IMR-90 (cell line): Measurements from ENCODE around the gene FBXL7. TPM values are rescaled to one million over a fixed set of nuclear protein-coding genes. Genes with fewer than 3 reads are reported as not detected.

Experiments used
- ATAC-seq: fragments of 200-7000 bp; cut with Tn5 transposase; 2 replicates; pipeline ENCODE4 v1.9.1; 2020; ENCODE audit warnings: low read depth, mild to moderate bottlenecking, moderate library complexity
- BruUV-seq: library from RNA; stranded (reverse); fragments of 400-500 nt; replicated peaks from 2 replicates; lab custom pipeline; 2021; lab: Mats Ljungman, UMichigan
- CTCF ChIA-PET: fragments of 300-600 bp; formaldehyde crosslinking; extraction: SDS; loops from one replicate; lab custom pipeline; 2021; ENCODE audit warnings: antibody characterized with exemption; lab: Yijun Ruan, JAX
- POLR2A ChIA-PET: fragments of 300-600 bp; sonication (Branson Sonifier 250); formaldehyde crosslinking; loops from one replicate; lab custom pipeline; 2022; ENCODE audit warnings: antibody characterized with exemption; ENCODE audit not compliant: unreplicated experiment; lab: Charles Lee
- DNase-seq: peaks from one replicate; pipeline ENCODE4 v3.0.0; 2013
- H2AFZ ChIP-seq: replicated peaks from 2 replicates; pipeline ENCODE3; 2013; ENCODE audit warnings: low read length, mild to moderate bottlenecking; ENCODE audit not compliant: poor library complexity
- H2AK5ac ChIP-seq: 2 replicates; pipeline ENCODE4 v1.6.1; 2013; ENCODE audit warnings: low read depth, low read length, inconsistent platforms
- H2AK9ac ChIP-seq: replicated peaks from 2 replicates; pipeline ENCODE3; 2013; ENCODE audit warnings: mild to moderate bottlenecking, low read depth, low read length, moderate library complexity; ENCODE audit not compliant: poor library complexity
- H2BK120ac ChIP-seq: 2 replicates; pipeline ENCODE4 v1.6.1; 2013; ENCODE audit warnings: low read depth, low read length, inconsistent platforms
- H2BK15ac ChIP-seq: 3 replicates; pipeline ENCODE4 v1.6.1; 2013; ENCODE audit warnings: low read depth, low read length, inconsistent platforms
- H2BK20ac ChIP-seq: 2 replicates; pipeline ENCODE4 v1.6.1; 2013; ENCODE audit warnings: low read depth, mild to moderate bottlenecking, inconsistent platforms, low read length, moderate library complexity
- H2BK5ac ChIP-seq: 2 replicates; pipeline ENCODE4 v1.6.1; 2013; ENCODE audit warnings: mild to moderate bottlenecking, low read depth, low read length, inconsistent platforms; ENCODE audit not compliant: poor library complexity, severe bottlenecking
- H3K14ac ChIP-seq: replicated peaks from 2 replicates; pipeline ENCODE4 v1.6.1; 2013; ENCODE audit warnings: low read depth, low read length, inconsistent platforms
- H3K18ac ChIP-seq: 2 replicates; pipeline ENCODE4 v1.6.1; 2013; ENCODE audit warnings: low read depth, low read length, control low read depth
- H3K23ac ChIP-seq: 2 replicates; pipeline ENCODE4 v1.6.1; 2013; ENCODE audit warnings: low read depth, low read length, inconsistent platforms
- H3K27ac ChIP-seq: 2 replicates; pipeline ENCODE4 v1.5.1; 2013; ENCODE audit warnings: mild to moderate bottlenecking, control low read depth, low read length; ENCODE audit not compliant: insufficient read depth
- H3K27me3 ChIP-seq: 2 replicates; pipeline ENCODE4 v1.6.1; 2013; ENCODE audit warnings: low read length; ENCODE audit not compliant: control insufficient read depth, insufficient read depth
- H3K36me3 ChIP-seq: 2 replicates; pipeline ENCODE4 v1.6.1; 2013; ENCODE audit warnings: low read length, mixed read lengths; ENCODE audit not compliant: control insufficient read depth, insufficient read depth
- H3K4ac ChIP-seq: 2 replicates; pipeline ENCODE4 v1.6.1; 2013; ENCODE audit warnings: low read depth, low read length, inconsistent platforms
- H3K4me1 ChIP-seq: 2 replicates; pipeline ENCODE4 v1.6.1; 2013; ENCODE audit warnings: low read length, mixed read lengths; ENCODE audit not compliant: control insufficient read depth, insufficient read depth
- H3K4me2 ChIP-seq: 2 replicates; pipeline ENCODE4 v1.6.1; 2013; ENCODE audit warnings: low read depth, mild to moderate bottlenecking, control low read depth, low read length, moderate library complexity
- H3K4me3 ChIP-seq: 2 replicates; pipeline ENCODE4 v1.5.1; 2013; ENCODE audit warnings: low read depth, mild to moderate bottlenecking, control low read depth, low read length, moderate library complexity; ENCODE audit not compliant: insufficient read depth
- H3K56ac ChIP-seq: 2 replicates; pipeline ENCODE4 v1.6.1; 2013; ENCODE audit warnings: low read length, inconsistent platforms; ENCODE audit not compliant: insufficient read depth; ENCODE audit errors: extremely low read depth
- H3K79me1 ChIP-seq, 2 experiments: 2 replicates each; pipeline ENCODE4 v1.6.1; 2013; ENCODE audit warnings: low read length in 2 of 2, inconsistent platforms in 1 of 2, low read depth in 1 of 2
- H3K9ac ChIP-seq: 2 replicates; pipeline ENCODE4 v1.6.1; 2013; ENCODE audit warnings: low read depth, low read length, control low read depth
- H3K9me1 ChIP-seq: 2 replicates; pipeline ENCODE4 v1.6.1; 2013; ENCODE audit warnings: low read length, inconsistent platforms; ENCODE audit not compliant: insufficient read depth
- H3K9me3 ChIP-seq: 2 replicates; pipeline ENCODE4 v1.6.1; 2013; ENCODE audit warnings: low read length; ENCODE audit not compliant: control insufficient read depth, insufficient read depth
- H4K20me1 ChIP-seq: 2 replicates; pipeline ENCODE4 v1.6.1; 2013; ENCODE audit warnings: low read length, inconsistent platforms; ENCODE audit not compliant: insufficient read depth
- H4K5ac ChIP-seq: 2 replicates; pipeline ENCODE4 v1.6.1; 2013; ENCODE audit warnings: mild to moderate bottlenecking, low read depth, low read length, control low read depth
- H4K8ac ChIP-seq, 2 experiments: 2 replicates each; pipeline ENCODE4 v1.6.1; 2013; ENCODE audit warnings: low read depth in 2 of 2, low read length in 2 of 2, control low read depth in 1 of 2, inconsistent platforms in 1 of 2
- H4K91ac ChIP-seq: 2 replicates; pipeline ENCODE4 v1.6.1; 2013; ENCODE audit warnings: low read depth, low read length, inconsistent platforms; ENCODE audit not compliant: insufficient read depth
- BHLHE40 ChIP-seq: fragments of 150-350 bp; IDR thresholded peaks from 2 replicates; pipeline ENCODE4 v1.6.1; 2016; ENCODE audit warnings: mild to moderate bottlenecking, low read depth, low read length
- CEBPB ChIP-seq: IDR thresholded peaks from 2 replicates; pipeline ENCODE4 v1.6.1; 2012; ENCODE audit warnings: low read depth, low read length, improper control_type of control experiment
- CHD1 ChIP-seq: IDR thresholded peaks from 2 replicates; pipeline ENCODE4 v1.6.1; 2012; ENCODE audit warnings: low read depth, low read length, improper control_type of control experiment
- FOS ChIP-seq: fragments of 150-350 bp; IDR thresholded peaks from 2 replicates; pipeline ENCODE4 v1.6.1; 2016; ENCODE audit warnings: low read depth, low read length
- MAZ ChIP-seq: IDR thresholded peaks from 2 replicates; pipeline ENCODE4 v1.6.1; 2012; ENCODE audit warnings: low read depth, mild to moderate bottlenecking, low read length, improper control_type of control experiment, moderate library complexity, borderline replicate concordance
- MXI1 ChIP-seq: IDR thresholded peaks from 2 replicates; pipeline ENCODE4 v1.6.1; 2012; ENCODE audit warnings: low read depth, mild to moderate bottlenecking, low read length, moderate library complexity, borderline replicate concordance
- NFE2L2 ChIP-seq: fragments of 150-350 bp; IDR thresholded peaks from 2 replicates; pipeline ENCODE4 v1.6.1; 2016; ENCODE audit warnings: low read depth, mild to moderate bottlenecking, low read length
- RFX5 ChIP-seq: IDR thresholded peaks from 2 replicates; pipeline ENCODE4 v1.8.0; 2012; ENCODE audit warnings: low read depth, mild to moderate bottlenecking, low read length, moderate library complexity
- SMC3 ChIP-seq: fragments of 150-350 bp; IDR thresholded peaks from 2 replicates; pipeline ENCODE4 v1.6.1; 2016; ENCODE audit warnings: low read depth, mild to moderate bottlenecking, antibody characterized with exemption, low read length, moderate library complexity
- WGBS, 2 experiments: methylation state at CpG; one replicate each; pipeline versions ENCODE4 v1.1.5 to v1.1.7; 2013; ENCODE audit warnings: missing lambda C conversion rate in 2 of 2; ENCODE audit not compliant: insufficient read length in 1 of 2; ENCODE audit errors: extremely low coverage in 2 of 2; 5-methylcytosine and 5-hydroxymethylcytosine counted together
- dilution Hi-C: fragments of 300-500 bp; cut with HindIII; formaldehyde crosslinking; loops from one replicate; pipeline ENCODE4 v1.14.3; 2018; ENCODE audit warnings: low sequenced_read_pairs; ENCODE audit not compliant: unreplicated experiment
- in situ Hi-C: fragments of 300-500 bp; cut with MboI; formaldehyde crosslinking; loops from 3 replicates; pipeline ENCODE4 v1.14.3; 2019; ENCODE audit warnings: low sequenced_read_pairs, inconsistent platforms, mixed read lengths
- intact Hi-C: fragments of 100-400 bp; cut with micrococcal nuclease; formaldehyde crosslinking; loops from 2 replicates; pipeline ENCODE4 v1.10.0; 2022
- polyA plus RNA-seq, 3 experiments: library from polyadenylated mRNA; depleted of rRNA; stranded (reverse); fragments of >200 nt; gene quantifications; 2 replicates each; pipeline ENCODE4 v1.2.3, GENCODE V29; 2012; ENCODE audit warnings: low replicate concordance in 1 of 3
- total RNA-seq: library from RNA; depleted of rRNA; stranded (reverse); fragments of >200 nt; gene quantifications from 2 replicates; pipeline ENCODE4 v1.2.3, GENCODE V29; 2012
- TF ChIP-seq, protein P1 (sequence below): fragments of 150-350 bp; IDR thresholded peaks from 2 replicates; pipeline ENCODE4 v1.6.1; 2017; ENCODE audit warnings: mild to moderate bottlenecking, antibody characterized with exemption, low read length, low read depth
- TF ChIP-seq, protein P2 (sequence below): fragments of 150-350 bp; IDR thresholded peaks from 2 replicates; pipeline ENCODE4 v1.6.1; 2016; ENCODE audit warnings: low read depth, mild to moderate bottlenecking, low read length, moderate library complexity, borderline replicate concordance
- TF ChIP-seq, protein P3 (sequence below): conservative IDR thresholded peaks from 2 replicates; pipeline ENCODE4 v1.5.1; 2012; ENCODE audit warnings: mild to moderate bottlenecking, low read depth, low read length, improper control_type of control experiment

The FBXL7 gene
- total and polyA plus RNA-seq, 2 of the 4 experiments (the other 2 are of a cell fraction): 4.1 to 10.2 TPM

DNA sequence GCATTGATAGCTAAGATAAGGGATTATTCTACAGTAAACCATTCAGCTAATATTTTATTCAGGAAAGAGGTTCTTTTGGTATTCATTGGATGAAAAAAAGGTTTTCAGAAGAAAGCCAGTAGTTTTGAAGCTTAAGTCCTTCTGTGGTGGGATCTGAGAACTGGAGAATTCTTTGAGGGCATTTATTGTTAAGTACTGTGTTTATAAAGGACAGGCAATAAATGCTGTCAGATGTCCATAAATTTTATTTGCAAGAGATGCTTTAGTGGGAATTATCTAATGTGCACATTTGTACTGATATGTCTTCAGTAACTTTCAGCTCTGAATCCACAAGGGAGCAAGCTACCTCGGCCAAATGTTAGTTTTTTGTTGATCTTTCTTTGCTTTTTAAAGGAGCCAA lies 358.3 kb downstream of the FBXL7 start:
- no peak overlapping the region for H4K5ac ChIP-seq
- no peak overlapping the region for H2AFZ ChIP-seq
- no peak overlapping the region for H2BK120ac ChIP-seq
- no peaks in the 10 kb centered on the region for H4K20me1 ChIP-seq
- POLR2A ChIA-PET: no interaction called here
- BruUV-seq: no TSS peak
- no peaks in the 10 kb centered on the region for H3K36me3 ChIP-seq
- no CpG with 5 or more reads among the region's 1 CpG for WGBS, 2 experiments
- H3K4ac ChIP-seq: no peak overlapping the region
- in situ Hi-C loops (no loop called here), intact Hi-C loops (no loop called here), dilution Hi-C loops (no loop called here)
- H3K4me1 ChIP-seq: no peaks in the 10 kb centered on the region
- H3K9me1 ChIP-seq: no peaks in the 10 kb centered on the region
- ATAC-seq: no peak
- H2BK20ac ChIP-seq: no peak overlapping the region
- DNase-seq: no peak
- H2BK15ac ChIP-seq: no peak overlapping the region
- H3K27ac ChIP-seq: no peak overlapping the region
- no peak overlapping the region for H4K91ac ChIP-seq
- no peak overlapping the region for H3K18ac ChIP-seq
- CTCF ChIA-PET: interaction anchor here (0.5 kb wide), 1 partner anchor 34 kb away, joined by 3 read pairs; no protein-coding TSS in a partner anchor
- H3K27me3 ChIP-seq: no peaks in the 10 kb centered on the region
- H3K9ac ChIP-seq: no peak overlapping the region
- no peak overlapping the region for H4K8ac ChIP-seq
- TF ChIP-seq NFE2L2 (no peak), RFX5 (no peak), CEBPB (no peak), CHD1 (no peak), SMC3 (no peak), MAZ (no peak), BHLHE40 (no peak), MXI1 (no peak), FOS (no peak)
- TF ChIP-seq, protein P1, sequence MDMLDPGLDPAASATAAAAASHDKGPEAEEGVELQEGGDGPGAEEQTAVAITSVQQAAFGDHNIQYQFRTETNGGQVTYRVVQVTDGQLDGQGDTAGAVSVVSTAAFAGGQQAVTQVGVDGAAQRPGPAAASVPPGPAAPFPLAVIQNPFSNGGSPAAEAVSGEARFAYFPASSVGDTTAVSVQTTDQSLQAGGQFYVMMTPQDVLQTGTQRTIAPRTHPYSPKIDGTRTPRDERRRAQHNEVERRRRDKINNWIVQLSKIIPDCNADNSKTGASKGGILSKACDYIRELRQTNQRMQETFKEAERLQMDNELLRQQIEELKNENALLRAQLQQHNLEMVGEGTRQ: no peak
- TF ChIP-seq, protein P2, sequence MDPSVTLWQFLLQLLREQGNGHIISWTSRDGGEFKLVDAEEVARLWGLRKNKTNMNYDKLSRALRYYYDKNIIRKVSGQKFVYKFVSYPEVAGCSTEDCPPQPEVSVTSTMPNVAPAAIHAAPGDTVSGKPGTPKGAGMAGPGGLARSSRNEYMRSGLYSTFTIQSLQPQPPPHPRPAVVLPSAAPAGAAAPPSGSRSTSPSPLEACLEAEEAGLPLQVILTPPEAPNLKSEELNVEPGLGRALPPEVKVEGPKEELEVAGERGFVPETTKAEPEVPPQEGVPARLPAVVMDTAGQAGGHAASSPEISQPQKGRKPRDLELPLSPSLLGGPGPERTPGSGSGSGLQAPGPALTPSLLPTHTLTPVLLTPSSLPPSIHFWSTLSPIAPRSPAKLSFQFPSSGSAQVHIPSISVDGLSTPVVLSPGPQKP: no peak
- TF ChIP-seq, protein P3, sequence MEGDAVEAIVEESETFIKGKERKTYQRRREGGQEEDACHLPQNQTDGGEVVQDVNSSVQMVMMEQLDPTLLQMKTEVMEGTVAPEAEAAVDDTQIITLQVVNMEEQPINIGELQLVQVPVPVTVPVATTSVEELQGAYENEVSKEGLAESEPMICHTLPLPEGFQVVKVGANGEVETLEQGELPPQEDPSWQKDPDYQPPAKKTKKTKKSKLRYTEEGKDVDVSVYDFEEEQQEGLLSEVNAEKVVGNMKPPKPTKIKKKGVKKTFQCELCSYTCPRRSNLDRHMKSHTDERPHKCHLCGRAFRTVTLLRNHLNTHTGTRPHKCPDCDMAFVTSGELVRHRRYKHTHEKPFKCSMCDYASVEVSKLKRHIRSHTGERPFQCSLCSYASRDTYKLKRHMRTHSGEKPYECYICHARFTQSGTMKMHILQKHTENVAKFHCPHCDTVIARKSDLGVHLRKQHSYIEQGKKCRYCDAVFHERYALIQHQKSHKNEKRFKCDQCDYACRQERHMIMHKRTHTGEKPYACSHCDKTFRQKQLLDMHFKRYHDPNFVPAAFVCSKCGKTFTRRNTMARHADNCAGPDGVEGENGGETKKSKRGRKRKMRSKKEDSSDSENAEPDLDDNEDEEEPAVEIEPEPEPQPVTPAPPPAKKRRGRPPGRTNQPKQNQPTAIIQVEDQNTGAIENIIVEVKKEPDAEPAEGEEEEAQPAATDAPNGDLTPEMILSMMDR: no peak
- H3K9me3 ChIP-seq: no peaks in the 10 kb centered on the region
- H3K23ac ChIP-seq: no peak overlapping the region
- H3K4me2 ChIP-seq: no peak overlapping the region
- H3K79me1 ChIP-seq: peaks cover 3 to 8% of the 10 kb centered on the region in 2 experiments; a peak in 2 of 4 replicates
- H2AK9ac ChIP-seq: no peak overlapping the region
- H3K14ac ChIP-seq: no peak overlapping the region
- no peak overlapping the region for H3K4me3 ChIP-seq
- no peak overlapping the region for H2AK5ac ChIP-seq
- H2BK5ac ChIP-seq: no peak overlapping the region
- no peak overlapping the region for H3K56ac ChIP-seq
